KOPT-K1 (cell line): ENCODE measurements around the gene ZNF407.

Experiments used
- H3K27ac ChIP-seq: fragments of 200-600 bp; sonication (generic); 2 replicates; pipeline ENCODE4 v1.5.1; 2016; ENCODE audit warnings: antibody characterized with exemption, mild to moderate bottlenecking, low read depth, low read length; ENCODE audit not compliant: poor library complexity, severe bottlenecking
- H3K36me3 ChIP-seq: fragments of 200-600 bp; sonication (generic); 2 replicates; pipeline ENCODE4 v1.5.1; 2017; ENCODE audit warnings: antibody characterized with exemption, mild to moderate bottlenecking, low read length, moderate library complexity; ENCODE audit not compliant: insufficient read depth
- H3K9me3 ChIP-seq: fragments of 200-600 bp; sonication (generic); 2 replicates; pipeline ENCODE4 v1.5.1; 2017; ENCODE audit warnings: antibody characterized with exemption, low read length, mild to moderate bottlenecking; ENCODE audit not compliant: insufficient read depth, poor library complexity, severe bottlenecking

Gene ZNF407

GRCh38 chr18:74698881-74699280 lies 101.2 kb downstream of the ZNF407 start:
- H3K27ac ChIP-seq, result no peak overlapping the region

GRCh38 chr18:74699455-74699854 lies 101.8 kb downstream of the ZNF407 start:
- H3K27ac ChIP-seq, result no peak overlapping the region
- no peaks in the 10 kb centered on the region for H3K9me3 ChIP-seq

More at GRCh38 chr18:74698881-74699280, 101.2 kb downstream of the ZNF407 start:
- Histone ChIP-seq H3K36me3 (no peaks in the 10 kb centered on the region), H3K9me3 (no peaks in the 10 kb centered on the region)

GRCh38 chr18:74702950-74703349 lies 105.3 kb downstream of the ZNF407 start:
- no peaks in the 10 kb centered on the region for H3K36me3 ChIP-seq
- H3K9me3 ChIP-seq, result no peaks in the 10 kb centered on the region

More at GRCh38 chr18:74699455-74699854, 101.8 kb downstream of the ZNF407 start:
- no peaks in the 10 kb centered on the region for H3K36me3 ChIP-seq

DNA sequence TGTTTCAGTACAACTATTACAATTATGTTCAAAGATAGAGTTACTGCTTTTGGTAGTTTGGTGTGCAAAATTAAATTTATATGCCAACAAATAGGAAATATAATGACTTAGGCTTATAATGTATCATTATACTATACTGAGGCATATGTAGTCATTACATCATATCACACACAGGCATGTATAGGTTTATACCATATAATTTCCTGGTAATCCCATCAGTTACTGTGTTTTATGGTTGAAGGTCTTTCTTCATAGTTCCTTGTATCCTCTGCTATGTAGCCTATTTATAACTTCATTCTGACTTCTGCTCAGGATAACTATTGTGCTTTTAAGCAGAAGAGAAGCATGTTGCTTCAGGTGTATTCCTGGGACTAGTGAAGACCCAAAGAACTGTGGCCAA lies 110.5 kb downstream of the ZNF407 start:
- Histone ChIP-seq H3K36me3 (no peaks in the 10 kb centered on the region), H3K27ac (no peak overlapping the region)

More at GRCh38 chr18:74702950-74703349, 105.3 kb downstream of the ZNF407 start:
- H3K27ac ChIP-seq, result no peak overlapping the region

GRCh38 chr18:74709452-74709851 lies 111.8 kb downstream of the ZNF407 start:
- no peaks in the 10 kb centered on the region for H3K9me3 ChIP-seq
- no peak overlapping the region for H3K27ac ChIP-seq
- H3K36me3 ChIP-seq, result no peaks in the 10 kb centered on the region

More for the DNA sequence above, 110.5 kb downstream of the ZNF407 start:
- H3K9me3 ChIP-seq, result no peaks in the 10 kb centered on the region

DNA sequence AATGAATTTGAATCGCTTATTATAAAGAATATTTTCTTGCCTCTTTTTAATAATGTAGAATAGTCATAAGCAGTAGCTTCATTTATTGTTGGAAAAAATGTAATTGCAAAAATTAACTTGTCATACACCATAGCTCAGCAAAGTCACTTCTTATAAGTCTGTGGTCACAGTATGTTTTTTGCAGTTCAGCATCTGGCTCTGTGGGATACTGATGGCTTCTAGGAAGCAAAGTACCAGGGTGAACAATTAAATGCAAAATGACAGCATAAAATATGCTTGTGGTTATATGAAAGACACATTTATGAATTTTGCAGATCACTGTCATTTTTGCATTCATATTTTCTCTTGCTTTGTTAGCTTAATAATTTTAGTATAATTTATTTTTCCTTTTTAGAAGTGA lies 116.5 kb downstream of the ZNF407 start:
- H3K9me3 ChIP-seq, result no peaks in the 10 kb centered on the region
- H3K27ac ChIP-seq, result no peak overlapping the region
- H3K36me3 ChIP-seq, result no peaks in the 10 kb centered on the region

DNA sequence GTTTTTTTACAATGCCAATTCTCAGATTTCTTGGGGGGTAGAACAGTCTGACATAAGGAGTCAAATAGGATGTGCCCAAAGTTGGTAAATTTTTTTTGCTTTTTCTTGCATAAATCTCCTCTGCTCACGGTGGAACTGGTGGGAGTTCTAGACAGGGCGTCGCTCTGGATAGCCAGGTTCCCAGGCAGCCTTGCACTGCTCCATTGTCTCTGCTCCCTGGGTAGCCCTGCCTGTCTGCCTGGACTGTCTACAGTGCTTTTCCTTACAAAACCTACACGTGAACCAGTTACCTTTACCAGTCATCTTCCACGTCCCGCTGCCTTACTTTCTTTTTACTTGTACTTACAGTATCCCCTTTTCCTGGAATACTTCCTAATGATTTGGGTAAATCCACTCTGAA lies 117.1 kb downstream of the ZNF407 start:
- Histone ChIP-seq H3K27ac (no peak overlapping the region), H3K36me3 (no peaks in the 10 kb centered on the region), H3K9me3 (no peaks in the 10 kb centered on the region)

DNA sequence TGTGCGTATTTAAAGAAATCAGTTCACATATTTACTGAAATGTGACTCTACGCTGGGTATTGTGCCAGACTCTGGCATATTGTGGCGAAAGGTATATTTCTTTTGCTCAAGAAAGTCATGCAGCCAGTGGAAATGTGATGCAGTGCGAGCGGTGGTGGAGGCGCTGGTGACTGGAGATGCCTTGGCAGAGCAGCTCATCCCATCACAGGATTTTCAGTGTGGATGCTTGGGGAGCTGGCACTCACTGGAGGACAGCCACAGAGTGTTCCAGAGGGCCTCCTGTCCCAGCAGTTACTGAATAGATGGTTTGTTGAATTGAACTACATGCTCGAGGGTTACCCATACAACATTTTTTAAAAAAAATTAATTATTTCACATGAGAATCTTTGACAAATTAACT lies 117.6 kb downstream of the ZNF407 start:
- Histone ChIP-seq H3K9me3 (no peaks in the 10 kb centered on the region), H3K36me3 (no peaks in the 10 kb centered on the region), H3K27ac (no peak overlapping the region)

DNA sequence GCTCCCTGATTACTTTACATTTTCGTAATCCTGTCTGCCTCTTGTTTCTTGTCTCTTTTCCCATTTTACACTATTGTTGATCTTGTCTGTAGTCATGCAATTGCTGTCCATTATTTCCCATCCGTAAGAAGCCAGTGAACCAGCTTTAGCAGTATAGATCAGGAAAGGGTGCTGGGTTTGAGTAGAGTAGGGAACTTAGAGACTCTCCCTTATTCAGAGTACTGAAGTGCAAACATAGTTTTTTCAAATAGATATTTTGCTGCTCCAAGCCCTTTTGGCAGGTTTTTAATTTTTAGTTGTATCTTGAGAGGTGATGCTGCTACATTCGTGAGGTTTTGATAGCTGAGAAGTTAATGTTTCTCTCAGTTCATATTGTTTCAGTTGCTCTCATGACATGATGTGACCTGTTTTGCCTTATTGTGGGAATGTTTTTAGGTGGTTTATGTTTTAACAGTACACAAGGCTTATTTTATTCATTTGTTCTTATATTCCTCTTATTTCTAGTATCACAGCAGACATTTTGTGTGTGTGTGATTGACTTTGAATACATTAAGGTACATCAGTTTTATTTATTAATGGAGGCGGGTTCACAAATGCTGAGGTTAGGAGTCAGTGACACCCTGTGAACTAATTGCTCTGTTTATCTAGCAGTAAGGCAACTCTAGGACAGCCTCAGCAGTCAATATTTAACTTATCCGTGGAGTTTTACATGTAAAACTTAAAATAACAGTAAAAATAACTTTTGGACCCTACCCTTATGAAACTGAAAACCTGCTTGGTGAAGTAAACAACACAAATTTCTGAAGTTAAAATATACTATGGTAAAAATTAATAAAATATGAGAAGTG lies 118.4 kb downstream of the ZNF407 start:
- H3K9me3 ChIP-seq, result no peaks in the 10 kb centered on the region
- H3K27ac ChIP-seq, result no peak overlapping the region
- no peaks in the 10 kb centered on the region for H3K36me3 ChIP-seq

- Histone ChIP-seq H3K27ac (no peak overlapping the region), H3K36me3 (no peaks in the 10 kb centered on the region), H3K9me3 (no peaks in the 10 kb centered on the region)
Measured at GRCh38 chr18:74718312-74718711, 120.6 kb downstream of the ZNF407 start.

DNA sequence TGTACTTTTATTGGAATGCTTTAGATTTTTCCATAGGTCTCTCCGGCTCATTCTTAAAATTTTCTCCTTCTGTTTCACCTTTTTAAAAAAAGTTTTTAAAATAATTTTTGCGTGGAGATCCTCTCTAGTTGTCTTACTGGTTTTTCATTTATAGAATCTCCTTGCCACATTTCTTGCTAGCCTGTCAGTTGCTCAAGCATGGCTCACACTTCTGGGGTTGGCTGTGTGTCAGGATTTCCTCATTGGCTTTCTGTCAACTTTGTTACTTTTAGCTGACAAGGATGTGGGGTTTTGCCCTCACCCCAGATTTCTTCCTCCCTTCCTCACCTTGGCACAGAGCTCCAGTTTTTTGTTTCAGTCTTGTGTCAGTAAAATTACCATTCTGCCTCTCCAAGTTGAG lies 124.6 kb downstream of the ZNF407 start:
- H3K36me3 ChIP-seq, result no peaks in the 10 kb centered on the region
- H3K27ac ChIP-seq, result no peak overlapping the region
- no peaks in the 10 kb centered on the region for H3K9me3 ChIP-seq

GRCh38 chr18:74724186-74724585 lies 126.5 kb downstream of the ZNF407 start:
- Histone ChIP-seq H3K9me3 (no peaks in the 10 kb centered on the region), H3K27ac (no peak overlapping the region), H3K36me3 (no peaks in the 10 kb centered on the region)

- Histone ChIP-seq H3K9me3 (no peaks in the 10 kb centered on the region), H3K27ac (no peak overlapping the region), H3K36me3 (no peaks in the 10 kb centered on the region)
Measured at GRCh38 chr18:74725690-74726089, 128.0 kb downstream of the ZNF407 start.

DNA sequence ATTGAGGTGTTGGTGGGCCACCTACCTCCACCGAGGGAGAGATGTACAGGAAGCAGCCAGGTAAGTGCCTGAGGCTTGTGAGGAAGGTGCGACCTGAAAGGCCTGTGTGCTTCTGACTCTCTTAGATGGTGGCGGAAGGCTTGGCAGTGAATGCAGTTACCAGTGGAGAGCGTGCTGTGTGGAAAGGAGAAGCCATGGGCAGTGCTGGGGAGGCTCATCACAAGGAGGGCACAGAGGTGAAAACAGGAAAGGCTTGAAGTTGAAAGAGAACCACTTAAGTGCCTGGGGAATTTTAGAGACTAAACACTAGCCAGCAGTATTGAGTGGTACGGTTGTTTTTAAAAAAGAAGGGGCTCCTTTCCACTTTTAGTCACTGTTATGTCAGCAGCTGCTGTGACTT lies 130.9 kb downstream of the ZNF407 start:
- Histone ChIP-seq H3K9me3 (no peaks in the 10 kb centered on the region), H3K36me3 (no peaks in the 10 kb centered on the region), H3K27ac (no peak overlapping the region)

GRCh38 chr18:74731097-74731496 lies 133.4 kb downstream of the ZNF407 start:
- H3K36me3 ChIP-seq, result no peaks in the 10 kb centered on the region
- no peak overlapping the region for H3K27ac ChIP-seq
- no peaks in the 10 kb centered on the region for H3K9me3 ChIP-seq

- Histone ChIP-seq H3K36me3 (no peaks in the 10 kb centered on the region), H3K27ac (no peak overlapping the region), H3K9me3 (no peaks in the 10 kb centered on the region)
Measured at GRCh38 chr18:74732380-74732779, 134.7 kb downstream of the ZNF407 start.
